Endothelial cell of umbilical vein (primary cell): ENCODE data around the gene MARK4.

Experiments used
- EZH2 ChIP-seq: IDR thresholded peaks from 2 replicates; pipeline ENCODE4 v1.6.1; 2012; ENCODE audit warnings: borderline replicate concordance, low read depth, mild to moderate bottlenecking, moderate library complexity, low read length, inconsistent platforms; ENCODE audit not compliant: severe bottlenecking
- FOS ChIP-seq: IDR thresholded peaks from 2 replicates; pipeline ENCODE4 v1.6.1; 2011; ENCODE audit warnings: mild to moderate bottlenecking, low read length, moderate library complexity, borderline replicate concordance; ENCODE audit not compliant: insufficient read depth
- JUN ChIP-seq: IDR thresholded peaks from 2 replicates; pipeline ENCODE4 v1.6.1; 2011; ENCODE audit warnings: borderline replicate concordance, low read depth; ENCODE audit not compliant: insufficient read length, insufficient read depth
- MYC ChIP-seq: IDR thresholded peaks from one replicate; pipeline ENCODE4 v1.6.1; 2011; ENCODE audit warnings: mild to moderate bottlenecking, low read depth, low read length
- POLR2A ChIP-seq: IDR thresholded peaks from 2 replicates; pipeline ENCODE4 v1.6.1; 2012; ENCODE audit warnings: low read depth, mild to moderate bottlenecking, control low read depth, low read length
- POLR2AphosphoS5 ChIP-seq: IDR thresholded peaks from 2 replicates; pipeline ENCODE4 v1.6.1; 2012; ENCODE audit warnings: low read depth, mild to moderate bottlenecking, control low read depth, low read length, moderate library complexity; ENCODE audit not compliant: insufficient read depth
- TF ChIP-seq, protein P1 (sequence below), 2 donors: IDR thresholded peaks; 1 replicate in 1 of 2; 2 replicates in 1 of 2; pipeline ENCODE4 v1.5.1; 2011; ENCODE audit warnings: low read length in 2 of 2, mild to moderate bottlenecking in 2 of 2, moderate library complexity in 2 of 2, control low read depth in 1 of 2, inconsistent platforms in 1 of 2, low read depth in 1 of 2; ENCODE audit not compliant: insufficient read depth in 1 of 2; ENCODE audit errors: extremely low read depth in 1 of 2
- TF ChIP-seq, protein P2 (sequence below): IDR thresholded peaks from 2 replicates; pipeline ENCODE4 v1.6.1; 2011; ENCODE audit not compliant: insufficient read depth, insufficient read length

DNA sequence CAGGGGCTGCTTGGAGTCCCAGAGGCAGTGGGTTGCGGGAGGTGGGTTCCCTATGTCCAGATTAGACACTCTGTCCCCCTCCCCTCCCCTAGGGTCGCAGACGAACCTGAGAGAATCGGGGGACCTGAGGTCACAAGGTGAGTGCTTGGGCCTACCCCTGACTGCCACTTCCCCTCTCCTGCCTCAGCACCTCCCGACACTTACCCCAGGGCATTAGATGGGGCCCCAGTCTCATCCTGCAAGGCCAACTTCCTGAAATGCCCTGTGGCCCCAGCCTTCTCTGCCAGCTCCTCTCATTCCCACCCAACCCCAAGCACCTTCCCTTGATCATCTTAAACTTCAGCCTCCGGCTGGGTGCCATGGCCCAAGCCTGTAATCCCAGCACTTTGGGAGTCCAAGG, 48.6 kb downstream of the MARK4 start:
- TF ChIP-seq EZH2: no peak
- TF ChIP-seq, protein P1, sequence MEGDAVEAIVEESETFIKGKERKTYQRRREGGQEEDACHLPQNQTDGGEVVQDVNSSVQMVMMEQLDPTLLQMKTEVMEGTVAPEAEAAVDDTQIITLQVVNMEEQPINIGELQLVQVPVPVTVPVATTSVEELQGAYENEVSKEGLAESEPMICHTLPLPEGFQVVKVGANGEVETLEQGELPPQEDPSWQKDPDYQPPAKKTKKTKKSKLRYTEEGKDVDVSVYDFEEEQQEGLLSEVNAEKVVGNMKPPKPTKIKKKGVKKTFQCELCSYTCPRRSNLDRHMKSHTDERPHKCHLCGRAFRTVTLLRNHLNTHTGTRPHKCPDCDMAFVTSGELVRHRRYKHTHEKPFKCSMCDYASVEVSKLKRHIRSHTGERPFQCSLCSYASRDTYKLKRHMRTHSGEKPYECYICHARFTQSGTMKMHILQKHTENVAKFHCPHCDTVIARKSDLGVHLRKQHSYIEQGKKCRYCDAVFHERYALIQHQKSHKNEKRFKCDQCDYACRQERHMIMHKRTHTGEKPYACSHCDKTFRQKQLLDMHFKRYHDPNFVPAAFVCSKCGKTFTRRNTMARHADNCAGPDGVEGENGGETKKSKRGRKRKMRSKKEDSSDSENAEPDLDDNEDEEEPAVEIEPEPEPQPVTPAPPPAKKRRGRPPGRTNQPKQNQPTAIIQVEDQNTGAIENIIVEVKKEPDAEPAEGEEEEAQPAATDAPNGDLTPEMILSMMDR (IDR thresholded peaks at IDR 0.05; ENCODE audit: extremely low read depth in 1 of 2, insufficient read depth in 1 of 2, low read depth in 1 of 2, low read length in 2 of 2): no peak
- TF ChIP-seq POLR2A: no peak
- TF ChIP-seq JUN: no peak
- TF ChIP-seq FOS: no peak
- TF ChIP-seq POLR2AphosphoS5: no peak
- TF ChIP-seq, protein P2, sequence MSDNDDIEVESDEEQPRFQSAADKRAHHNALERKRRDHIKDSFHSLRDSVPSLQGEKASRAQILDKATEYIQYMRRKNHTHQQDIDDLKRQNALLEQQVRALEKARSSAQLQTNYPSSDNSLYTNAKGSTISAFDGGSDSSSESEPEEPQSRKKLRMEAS: no peak
- TF ChIP-seq MYC: no peak
